GM19324 (cell line): ENCODE data around the gene SPATS1.

Experiments used
- ATAC-seq: cut with Tn5 transposase; IDR thresholded peaks from one replicate; pipeline ENCODE4 v1.9.1; 2021; ENCODE audit warnings: mild to moderate bottlenecking, moderate library complexity; ENCODE audit not compliant: unreplicated experiment, low FRiP score

Gene SPATS1, protein sequence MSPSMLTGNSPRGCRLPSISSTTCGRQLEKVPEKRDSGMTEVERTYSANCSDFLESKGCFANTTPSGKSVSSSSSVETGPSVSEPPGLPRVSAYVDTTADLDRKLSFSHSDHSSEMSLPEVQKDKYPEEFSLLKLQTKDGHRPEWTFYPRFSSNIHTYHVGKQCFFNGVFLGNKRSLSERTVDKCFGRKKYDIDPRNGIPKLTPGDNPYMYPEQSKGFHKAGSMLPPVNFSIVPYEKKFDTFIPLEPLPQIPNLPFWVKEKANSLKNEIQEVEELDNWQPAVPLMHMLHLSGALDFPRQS

DNA sequence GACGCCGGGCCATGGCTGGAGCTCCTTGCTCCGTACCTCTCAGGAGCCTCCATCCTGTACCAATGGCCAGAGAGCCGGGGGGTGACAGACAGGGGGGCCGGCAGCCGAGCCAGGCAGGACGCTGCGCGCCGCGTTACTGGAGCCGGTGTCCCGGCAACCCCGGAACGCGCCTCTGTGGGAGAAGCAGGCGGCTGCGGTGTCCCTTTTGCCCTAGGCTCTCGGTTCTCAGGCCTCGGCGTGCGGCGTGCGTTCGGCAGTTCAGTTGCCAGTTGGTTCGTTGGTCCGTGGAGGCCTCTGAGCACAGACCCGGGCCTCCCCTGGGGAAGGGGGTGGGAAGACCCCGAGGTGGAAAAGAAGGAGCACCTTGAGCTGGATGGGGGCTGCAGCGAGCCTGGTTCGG is at the start of gene SPATS1:
Gene SPATS1, plus strand, starts transcription at position 162 of the 400 bp plus-strand sequence. CDS start 446 bp downstream, outside the sequence.
- ATAC-seq, result no peak

DNA sequence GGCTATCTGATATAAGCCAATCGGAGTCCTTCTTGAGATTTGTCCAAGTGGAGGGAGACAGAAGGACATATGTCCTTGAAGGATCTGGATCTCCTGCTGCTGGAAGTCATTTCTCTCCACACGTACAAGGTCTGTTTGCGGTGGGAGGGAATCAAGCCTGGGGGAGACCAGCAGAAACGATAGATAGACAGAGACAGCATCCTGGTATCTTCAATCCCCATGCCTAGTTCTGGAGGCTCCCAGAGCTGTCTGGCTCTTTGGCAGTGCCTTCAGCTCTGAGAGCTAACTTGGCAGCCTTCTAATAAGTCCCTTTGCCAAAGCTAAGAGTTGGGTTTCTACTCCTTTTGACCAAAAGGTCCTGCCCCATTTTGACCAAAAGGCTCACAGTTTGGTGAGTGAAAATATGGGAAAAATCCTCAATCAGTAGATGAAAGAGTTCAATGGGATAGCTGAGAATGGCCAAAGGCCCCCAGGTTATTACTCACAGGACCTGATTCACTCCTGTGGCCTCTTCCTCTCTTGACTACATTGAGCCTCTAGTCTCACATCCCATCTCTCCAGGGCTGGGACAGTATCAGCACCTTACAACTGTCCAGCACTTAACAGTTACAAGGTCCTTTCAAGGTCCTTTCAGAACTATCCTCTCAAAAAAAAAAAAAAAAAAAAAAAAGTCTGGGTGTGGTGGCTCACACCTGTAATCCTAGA is 49.6 kb upstream of the SPATS1 start:
- ATAC-seq, result no peak

DNA sequence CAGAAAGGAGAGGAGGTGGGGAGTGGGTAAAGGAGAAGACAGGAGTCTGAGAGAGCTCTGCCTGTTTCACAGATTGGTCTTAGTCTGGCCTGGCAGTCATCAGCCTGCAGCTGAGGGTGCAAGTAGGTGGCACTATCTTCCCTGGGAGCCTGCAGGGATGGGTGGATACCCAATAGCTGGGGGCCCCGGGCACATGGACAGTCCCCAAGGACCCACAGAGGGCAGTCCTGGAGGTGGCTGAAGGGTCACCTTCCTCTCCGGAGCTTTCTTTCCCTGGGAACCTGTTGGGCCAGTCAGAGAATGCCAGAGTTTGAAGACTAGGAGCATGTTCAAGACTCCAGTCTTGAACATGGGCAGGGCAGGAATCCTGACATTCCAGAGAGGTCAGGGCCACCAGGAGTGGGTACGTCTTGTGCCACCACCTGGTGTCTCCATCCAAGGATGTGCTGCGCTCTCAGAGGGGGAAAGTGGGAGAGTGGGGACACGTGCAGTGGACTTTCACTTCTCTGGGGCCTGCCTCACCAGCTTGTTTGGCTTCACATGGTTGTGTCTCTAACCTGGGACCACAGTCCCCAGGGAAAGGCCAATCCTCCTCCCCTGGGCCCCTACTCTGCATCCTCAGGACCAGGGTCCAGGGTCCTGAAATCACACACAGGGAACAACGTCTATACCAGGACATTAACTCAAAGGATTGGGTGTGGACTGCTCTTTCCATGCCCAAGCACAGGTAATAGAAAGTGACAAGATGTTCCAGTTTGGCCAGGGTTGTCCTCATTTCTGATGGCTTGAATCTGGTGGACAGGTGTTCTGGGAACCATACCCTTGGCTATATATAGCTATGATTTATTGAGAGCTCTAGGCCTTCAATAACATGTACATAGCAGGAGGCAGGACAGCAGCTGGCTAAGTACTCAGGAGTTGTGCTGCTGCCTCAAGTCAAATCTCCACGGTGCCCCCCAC is 47.3 kb upstream of the SPATS1 start:
- ATAC-seq, result no peak

DNA sequence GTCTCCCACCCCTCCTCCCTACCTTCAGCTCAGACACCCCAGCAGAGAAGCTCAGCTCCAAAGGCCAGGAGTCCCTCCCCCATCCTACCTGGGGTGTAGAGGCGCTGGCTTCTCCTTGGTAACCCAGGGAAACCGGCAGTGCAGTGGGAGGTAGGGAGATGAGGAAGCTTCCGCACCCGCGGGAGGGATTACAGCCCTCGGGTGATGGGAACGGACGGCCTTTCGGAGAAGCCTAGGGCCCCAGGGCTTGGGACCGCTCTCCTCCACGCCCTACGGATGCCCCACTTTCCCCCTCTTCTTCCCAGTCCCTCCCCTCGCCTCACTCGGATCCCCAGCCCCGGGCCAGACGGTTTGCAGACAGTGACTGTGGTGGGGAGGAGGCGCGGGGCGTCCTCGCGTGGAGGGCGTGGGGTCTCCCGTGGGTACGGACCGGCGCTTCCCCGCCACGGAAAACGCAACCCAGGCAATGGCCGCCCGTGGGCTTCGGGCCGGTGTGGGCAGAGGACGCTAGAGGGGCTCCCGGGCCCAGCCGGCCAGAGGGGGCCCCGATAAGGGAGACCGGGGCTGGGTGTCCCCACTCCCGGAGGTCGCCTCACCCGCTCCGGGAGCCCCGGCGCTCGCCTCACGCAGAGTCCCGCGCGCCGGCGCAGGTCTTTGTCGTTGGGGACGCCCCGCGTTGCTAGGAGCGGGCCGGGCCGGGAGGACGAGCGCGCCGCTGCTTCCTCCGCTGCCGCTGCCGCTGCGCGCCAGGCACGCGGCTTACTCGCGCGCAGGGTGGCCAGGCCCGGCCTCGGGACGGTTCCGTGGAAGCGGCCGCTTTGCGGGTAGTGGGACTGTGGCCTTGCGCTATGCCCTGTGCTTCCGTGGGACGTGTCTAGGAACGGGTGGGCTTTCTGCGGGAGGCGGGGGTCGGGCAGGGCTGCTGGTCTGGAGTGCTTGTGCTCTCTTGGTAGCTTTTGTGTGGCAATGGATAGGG is 45.1 kb upstream of the SPATS1 start:
- no peak for ATAC-seq

DNA sequence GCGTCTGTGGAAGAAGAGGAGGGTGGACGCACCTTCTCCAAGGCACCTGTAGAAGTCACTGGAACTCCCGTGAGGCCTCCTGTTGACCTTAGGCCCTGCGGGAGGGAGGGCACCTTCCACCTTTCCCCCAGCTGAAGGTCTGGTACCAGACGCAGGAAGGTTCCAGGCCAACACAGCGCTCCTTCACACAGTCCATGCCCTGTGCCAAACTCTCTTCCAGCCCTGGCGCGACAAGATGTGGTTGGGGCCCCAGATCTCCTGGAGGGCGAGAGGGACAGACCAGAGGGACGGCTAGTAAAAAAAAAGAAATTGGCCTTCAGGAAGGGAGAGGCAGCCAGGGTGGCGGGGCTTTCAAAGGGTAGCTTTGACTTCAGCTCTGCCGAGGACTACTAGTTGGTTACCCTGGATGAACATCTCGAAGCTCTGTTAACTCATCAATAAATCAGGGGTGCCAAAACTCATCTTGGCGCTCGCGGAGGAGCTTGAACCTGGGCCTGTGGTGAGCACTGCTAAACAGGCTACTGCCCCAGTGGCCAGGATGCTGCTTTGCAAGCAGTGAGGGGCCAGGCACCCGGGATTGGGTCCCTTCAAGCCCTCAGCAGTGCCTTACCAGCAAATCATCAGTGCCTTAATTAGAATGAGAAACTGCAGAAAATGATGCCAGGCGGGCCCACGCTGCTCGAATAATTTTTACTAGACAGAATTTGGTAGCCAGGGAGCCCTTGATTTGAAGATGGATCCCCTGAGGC is 44.2 kb upstream of the SPATS1 start:
- no peak for ATAC-seq

DNA sequence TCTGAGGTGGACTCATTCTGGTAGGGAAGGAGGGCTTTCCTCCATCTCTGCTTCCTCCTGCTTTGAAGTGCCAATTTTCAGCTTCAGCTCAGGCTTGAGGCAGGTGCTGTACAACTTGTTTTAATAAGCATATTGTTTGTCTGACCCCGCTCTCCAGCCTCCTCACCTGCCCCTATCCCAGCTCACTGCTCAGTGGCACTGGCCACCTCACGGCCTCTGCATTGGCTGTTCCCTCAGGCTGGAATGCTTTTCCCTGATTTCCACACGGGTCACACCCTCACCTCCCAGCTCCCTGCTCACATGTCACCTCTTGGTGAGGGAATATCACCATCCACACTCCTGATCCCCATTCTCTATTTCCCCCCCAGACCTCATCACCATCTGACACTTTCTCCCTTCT is 43.6 kb upstream of the SPATS1 start:
- ATAC-seq, result no peak

DNA sequence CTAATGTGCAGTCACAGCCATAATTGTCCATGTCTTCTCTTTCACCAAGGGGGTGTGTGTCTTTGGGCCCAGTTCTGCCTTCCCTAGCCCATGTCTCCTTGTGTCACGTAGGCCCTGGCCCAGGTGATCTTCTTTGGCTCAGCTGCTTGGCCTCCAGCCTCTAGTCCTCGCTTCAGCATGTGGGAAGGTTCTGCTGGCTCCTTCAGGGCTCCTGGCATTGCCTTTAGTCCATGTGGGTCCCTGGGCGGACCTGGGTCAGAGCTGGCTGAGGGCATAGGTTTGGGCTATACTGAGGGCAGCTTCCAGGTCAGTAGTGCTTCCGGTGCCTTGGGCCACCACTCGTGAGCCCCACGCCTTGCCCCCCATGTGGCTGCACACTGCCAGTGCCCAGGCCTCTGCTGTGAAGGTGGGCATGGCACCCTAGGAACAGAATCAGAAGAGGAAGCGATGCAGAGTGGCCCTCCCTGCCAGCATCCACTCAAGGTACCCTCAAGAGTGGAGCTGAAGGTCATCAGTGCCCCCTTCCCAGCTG is 42.1 kb upstream of the SPATS1 start:
- no peak for ATAC-seq

DNA sequence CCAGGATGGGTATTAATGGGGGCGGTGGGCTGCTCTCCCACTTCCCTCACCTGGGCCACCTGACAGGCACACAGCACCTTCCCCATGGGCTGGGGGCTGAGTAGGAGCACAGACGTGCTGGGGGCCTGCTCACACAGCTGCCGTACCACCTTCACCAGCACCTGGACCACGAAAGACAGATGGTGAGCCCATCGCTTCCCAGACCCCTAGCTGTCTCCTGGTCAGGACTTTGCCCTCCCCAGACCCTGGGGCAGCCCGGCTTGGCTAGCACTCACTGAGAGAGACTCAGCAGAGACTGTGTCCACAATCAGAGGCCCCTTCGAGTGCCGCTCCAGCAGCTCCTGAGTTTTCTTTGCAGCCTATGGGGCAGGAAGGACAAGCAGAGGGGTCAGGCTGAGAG is 41.3 kb upstream of the SPATS1 start:
- no peak for ATAC-seq

DNA sequence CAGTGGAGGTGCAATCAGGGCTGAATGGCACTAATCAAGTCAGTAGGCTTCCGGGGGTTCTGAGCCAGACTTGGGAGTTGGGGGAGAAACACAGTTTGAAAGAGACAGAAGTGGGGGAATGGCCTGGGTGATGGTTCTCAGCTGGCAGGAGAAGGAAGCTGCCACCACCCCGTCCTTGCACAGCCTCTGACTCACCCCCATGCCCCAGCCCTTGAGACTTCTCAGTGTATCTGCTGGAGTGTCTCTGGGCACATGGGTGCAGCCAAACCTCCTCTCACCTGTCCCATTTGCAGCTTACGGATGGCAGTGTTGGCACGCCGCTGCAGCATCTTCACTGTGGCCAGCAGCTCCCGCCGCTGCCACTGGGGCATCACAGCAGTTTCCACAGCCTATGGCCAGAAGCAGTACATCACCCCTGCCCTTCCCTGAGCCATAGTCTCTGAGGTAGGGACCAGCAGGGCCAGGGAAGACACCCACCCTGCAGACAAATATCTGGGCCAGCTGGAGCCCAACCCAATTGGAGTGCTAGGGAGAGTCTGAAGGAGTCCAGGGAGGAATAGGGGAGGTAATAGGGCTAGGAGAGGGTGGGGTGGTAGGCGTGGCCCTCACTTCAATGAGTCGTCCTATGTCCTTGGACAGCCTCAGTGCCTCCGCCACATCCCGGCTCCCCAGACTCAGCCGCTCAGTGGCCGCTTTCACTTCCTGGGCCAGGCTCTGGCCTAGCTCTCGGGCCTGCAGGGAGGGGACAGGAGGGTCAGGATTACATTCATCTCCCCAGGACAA is 40.5 kb upstream of the SPATS1 start:
- ATAC-seq, result no peak

DNA sequence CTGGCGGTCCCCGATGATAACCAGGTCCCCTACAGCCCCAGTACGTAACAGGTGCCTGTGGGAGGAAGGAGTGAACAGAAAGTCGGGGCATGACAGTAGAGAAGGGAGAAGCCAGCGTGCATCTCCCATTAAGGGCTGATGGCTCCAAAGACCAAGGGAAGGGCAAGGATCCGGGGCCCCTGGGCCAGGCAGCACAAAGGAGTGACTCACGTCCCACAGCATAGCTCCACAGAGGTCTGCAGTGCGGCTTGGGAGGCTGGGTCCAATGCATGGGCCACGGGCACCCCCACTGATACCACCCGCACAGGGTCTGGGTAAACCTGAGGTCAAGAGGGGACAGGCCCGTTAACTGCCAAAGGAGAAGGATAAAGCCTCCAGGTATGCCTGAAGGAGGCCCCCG is 39.6 kb upstream of the SPATS1 start:
- ATAC-seq, result no peak

DNA sequence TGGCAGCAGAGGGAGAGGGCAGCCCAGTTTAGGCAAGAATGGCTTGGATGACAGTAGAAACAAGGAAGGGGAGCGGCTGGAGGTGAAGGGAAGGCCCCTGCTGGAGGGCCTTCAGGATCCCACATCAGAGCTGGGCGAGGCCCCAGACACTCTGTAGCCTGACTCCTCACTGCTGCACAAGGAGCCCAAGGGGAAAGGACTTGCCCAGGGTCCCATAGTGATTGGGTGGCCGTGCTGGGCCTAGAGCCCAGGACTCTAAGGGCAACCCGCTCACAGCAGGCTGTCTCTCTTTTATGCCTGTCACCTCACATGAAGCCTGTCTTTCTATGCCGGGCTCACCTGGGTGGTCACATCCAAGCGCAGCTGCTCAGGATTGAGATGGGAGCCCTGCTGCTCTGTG is 38.6 kb upstream of the SPATS1 start:
- ATAC-seq, result no peak

DNA sequence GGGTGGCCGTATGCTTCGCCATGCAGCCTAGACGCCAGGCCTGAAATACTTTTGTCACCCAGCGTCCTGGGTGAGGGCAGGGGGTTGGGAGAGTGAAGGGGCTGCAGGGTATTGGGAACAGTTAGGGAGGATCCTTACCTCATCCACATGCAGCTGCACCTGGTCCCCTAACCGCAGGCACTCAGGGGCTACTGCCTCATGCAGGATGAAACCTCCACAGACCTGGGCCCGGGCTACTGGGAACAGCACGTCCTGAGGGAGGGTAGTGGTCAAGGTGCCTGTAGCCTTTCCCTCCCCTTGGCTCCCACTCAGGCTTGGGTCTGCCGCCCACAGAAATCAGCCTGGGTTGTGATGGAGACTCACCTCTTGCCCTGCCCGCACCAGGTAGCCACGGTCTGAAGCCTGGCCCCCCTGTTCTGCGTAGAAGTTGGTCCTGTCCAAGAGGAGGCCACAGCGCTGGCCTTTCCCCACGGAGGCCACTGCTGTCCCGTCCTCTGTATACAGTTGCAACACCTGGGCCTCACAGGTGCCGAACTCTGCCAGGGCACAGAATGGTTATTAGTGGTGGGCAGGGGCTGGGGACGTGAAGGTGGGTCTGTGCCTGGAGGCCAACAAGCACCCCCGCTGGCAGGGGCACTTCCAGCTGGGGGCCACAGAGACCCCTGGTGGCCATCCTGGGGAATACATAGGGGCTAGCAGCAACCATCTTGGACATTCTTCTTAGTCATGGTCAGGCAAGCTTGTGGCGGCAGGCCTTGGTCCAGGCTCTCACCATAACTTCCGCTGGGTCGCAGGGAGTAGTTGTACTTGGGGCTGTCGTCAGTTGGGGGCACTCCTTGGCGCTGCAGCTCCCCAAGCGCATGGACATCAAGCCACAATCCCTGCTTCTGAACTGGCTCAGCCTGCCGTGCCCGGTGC is 37.9 kb upstream of the SPATS1 start:
- ATAC-seq, result no peak

DNA sequence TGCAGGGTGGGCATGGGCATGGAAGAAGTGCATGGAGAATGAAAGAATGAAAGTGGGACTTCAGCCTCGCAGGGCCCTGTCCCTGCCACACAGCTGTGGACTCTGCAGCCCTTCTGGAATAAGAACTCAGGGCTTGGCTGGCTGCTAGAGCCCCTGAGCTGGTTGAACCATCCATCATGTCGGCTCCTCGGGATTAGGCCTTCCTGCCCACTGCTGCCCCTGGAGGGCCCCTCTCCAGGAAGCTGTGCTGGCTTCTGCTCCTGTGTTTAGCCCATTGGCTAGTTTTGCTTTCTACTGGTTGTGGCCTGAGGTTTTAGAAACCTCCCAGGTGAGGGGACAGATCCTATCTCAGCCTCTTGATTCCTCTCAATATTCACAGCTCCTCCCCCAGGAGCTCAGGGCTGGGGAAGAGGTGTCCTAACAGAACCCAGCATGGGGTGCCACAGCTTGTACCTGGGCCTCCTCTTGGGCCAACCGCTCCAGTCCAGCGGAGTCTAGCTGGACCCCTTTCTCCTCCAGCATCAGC is 37.2 kb upstream of the SPATS1 start:
- no peak for ATAC-seq

DNA sequence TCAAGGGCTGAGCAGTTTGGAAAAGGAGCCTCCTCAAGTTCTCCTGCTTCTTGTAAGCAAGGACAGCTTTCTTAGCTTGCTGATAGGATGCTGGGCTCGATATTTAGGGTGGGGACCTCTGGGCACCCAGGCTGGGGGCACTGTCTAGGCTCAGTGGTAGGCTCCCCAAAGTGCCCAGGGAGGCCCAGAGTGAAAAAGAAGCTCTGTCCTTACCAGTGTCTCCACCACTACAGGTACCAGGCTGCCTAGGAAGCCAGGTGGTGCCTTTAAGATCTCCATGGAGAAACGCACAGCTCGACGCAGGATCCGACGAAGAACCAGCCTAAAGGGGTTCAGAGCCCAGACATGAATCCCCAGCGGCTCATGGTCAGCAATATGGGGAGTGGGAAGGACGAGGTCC is 35.7 kb upstream of the SPATS1 start:
- no peak for ATAC-seq

DNA sequence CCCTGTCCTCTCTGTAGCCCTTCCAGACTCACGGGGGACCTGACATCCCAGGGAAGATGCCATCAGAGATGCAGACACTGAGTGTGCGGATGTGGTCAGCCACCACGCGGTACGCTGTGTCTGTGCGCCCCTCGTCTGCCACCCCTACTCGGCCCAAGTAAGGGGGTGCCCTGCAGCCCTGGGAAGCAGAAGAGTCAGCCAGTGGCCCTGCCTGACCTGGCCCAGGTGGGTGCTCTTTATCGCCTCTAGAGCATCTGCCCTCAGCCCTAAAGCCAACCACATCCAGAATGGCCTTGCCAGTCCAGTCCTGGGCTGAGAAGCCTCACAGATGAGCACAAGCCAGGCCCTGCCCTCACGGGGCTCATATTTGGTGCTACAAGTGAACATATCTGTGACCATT is 35.2 kb upstream of the SPATS1 start:
- ATAC-seq, result no peak

DNA sequence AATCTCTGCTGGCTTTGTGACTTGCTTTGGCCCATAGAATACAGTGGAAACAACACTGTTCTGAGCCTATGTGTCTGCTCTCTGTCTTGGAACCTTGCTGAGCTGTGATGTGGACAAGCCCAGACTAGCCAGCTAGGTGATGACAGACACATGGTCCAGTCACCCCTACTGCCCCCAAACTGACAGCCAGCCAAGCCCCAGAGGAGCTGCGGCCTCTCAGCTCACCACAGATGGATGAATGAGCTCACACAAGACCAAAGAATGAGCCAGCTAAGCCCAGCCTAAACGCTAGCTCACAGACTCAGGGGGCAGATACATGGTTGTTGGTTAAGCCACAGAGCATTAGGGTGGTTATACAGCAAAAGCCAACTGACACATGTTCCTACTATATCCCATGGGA is 33.4 kb upstream of the SPATS1 start:
- ATAC-seq, result no peak

DNA sequence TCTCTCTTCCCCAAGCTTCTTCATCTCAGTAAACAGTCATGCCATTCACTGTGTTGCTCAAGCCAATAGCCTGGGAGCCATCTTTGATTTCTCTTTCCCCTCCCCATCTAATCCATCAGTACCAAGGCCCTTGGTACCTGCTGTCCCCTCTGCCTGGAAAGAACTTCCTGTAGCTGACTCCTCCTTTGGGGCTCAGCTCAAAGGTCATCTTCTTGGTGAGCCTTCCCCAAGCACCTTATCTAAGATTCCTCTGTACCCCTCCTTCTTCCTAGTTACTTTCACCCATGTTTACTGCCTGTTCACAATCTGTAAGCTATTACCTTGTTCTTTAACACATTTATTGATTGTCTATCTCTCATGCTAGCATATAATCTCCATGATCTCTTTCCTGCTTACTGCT is 32.8 kb upstream of the SPATS1 start:
- ATAC-seq, result no peak
